ENCODE results near the gene SFXN3. TPM values are rescaled to one million over a fixed set of nuclear protein-coding genes. Genes with fewer than 3 reads are reported as not detected.

SFXN3 gene
- total and polyA plus RNA-seq, 2 experiments from 2014 or later = 0.68 to 3.8 TPM

- TF ChIP-seq ZNF462 (CRISPR knock-in tag; IDR thresholded peaks at IDR 0.05) (no peak), EZH2phosphoT487 (IDR thresholded peaks at IDR 0.05; ENCODE audit: unreplicated experiment) (no peak), ZNF331 (CRISPR knock-in tag; IDR thresholded peaks at IDR 0.05; ENCODE audit: low read depth) (no peak), EZH2 (IDR thresholded peaks at IDR 0.05; ENCODE audit: low read depth, unreplicated experiment) (no peak), NANOG (IDR thresholded peaks at IDR 0.05; ENCODE audit: borderline replicate concordance) (no peak)
Measured at GRCh38 chr10:101044117-101044516, 13.1 kb downstream of the SFXN3 start (continued).

- Histone ChIP-seq H3K4me3 (peak overlapping the region; percentile 49), H3K4me1 (ENCODE audit: insufficient read depth) (peaks cover 42% of the 10 kb centered on the region), H3K27ac (ENCODE audit: low read depth) (no peak overlapping the region), H2AFZ (no peak overlapping the region), H3K9me2 (ENCODE audit: insufficient read depth) (no peaks in the 10 kb centered on the region), H4K20me1 (replicated peaks; ENCODE audit: insufficient read depth) (peaks cover 24% of the 10 kb centered on the region), H3F3A (replicated peaks; ENCODE audit: low read depth) (peaks cover 19% of the 10 kb centered on the region), H3K4me2 (peak overlapping the region; percentile 78), H3K79me2 (replicated peaks; ENCODE audit: insufficient read depth) (no peaks in the 10 kb centered on the region), H3K36me3 (ENCODE audit: insufficient read depth) (no peaks in the 10 kb centered on the region), H3K27me3 (ENCODE audit: insufficient read depth) (peaks cover 93% of the 10 kb centered on the region)
- ATAC-seq (peak; percentile 22), DNase-seq (ENCODE audit: low spot score) (peak; percentile 75)
- peak overlapping the region; percentile 61 for H3K4me3 Mint-ChIP-seq
- H3K27ac Mint-ChIP-seq = no peak overlapping the region
- TF ChIP-seq ZNF462 (CRISPR knock-in tag; IDR thresholded peaks at IDR 0.05) (no peak), CTCF (conservative IDR thresholded peaks at IDR 0.05; ENCODE audit: low read depth in 2 of 2) (peak in 1 of 2 experiments; percentile 12; a peak in 1 of 4 replicates)
- H3K36me3 Mint-ChIP-seq (ENCODE audit: low read depth) = no peaks in the 10 kb centered on the region
- peaks cover 83% of the 10 kb centered on the region for H3K27me3 Mint-ChIP-seq (ENCODE audit: insufficient read depth, low read depth, poor library complexity)
- no peaks in the 10 kb centered on the region for H3K9me3 Mint-ChIP-seq
- peaks cover 47% of the 10 kb centered on the region for H3K4me1 Mint-ChIP-seq
Measured at GRCh38 chr10:101046332-101047238, 15.6 kb downstream of the SFXN3 start.
